BJ (cell line): ENCODE data around the gene ST3GAL3. TPM values are rescaled to one million over a fixed set of nuclear protein-coding genes. Genes with fewer than 3 reads are reported as not detected.
A peak's percentile ranks its signal among the peaks of the same experiment; 100 is the strongest.

Source experiments
- CTCF ChIA-PET: fragments of 350-600 bp; formaldehyde crosslinking; extraction: SDS; loops from one replicate; lab custom pipeline; 2021; ENCODE audit warnings: antibody characterized with exemption, inconsistent platforms; lab: Yijun Ruan, JAX
- POLR2A ChIA-PET: fragments of 300-600 bp; sonication (Branson Sonifier 250); formaldehyde crosslinking; extraction: SDS; loops from one replicate; lab custom pipeline; 2021; ENCODE audit warnings: antibody characterized with exemption; lab: Charles Lee
- DNase-seq: peaks from one replicate; pipeline ENCODE4 v3.0.0-alpha.2; 2011; ENCODE audit warnings: low read depth
- H3K27me3 ChIP-seq: 2 replicates; pipeline ENCODE4 v1.6.0; 2011; ENCODE audit warnings: low read length; ENCODE audit not compliant: control insufficient read depth, insufficient read depth
- H3K36me3 ChIP-seq: 2 replicates; pipeline ENCODE4 v1.5.1; 2011; ENCODE audit warnings: low read length; ENCODE audit not compliant: control insufficient read depth, insufficient read depth
- H3K4me3 ChIP-seq: 2 replicates; pipeline ENCODE4 v1.5.1; 2011; ENCODE audit warnings: low read depth, mild to moderate bottlenecking, control low read depth, low read length
- CTCF ChIP-seq: IDR thresholded peaks from 2 replicates; pipeline ENCODE4 v1.5.1; 2011; ENCODE audit warnings: low read depth, mild to moderate bottlenecking, control low read depth, inconsistent platforms, low read length, moderate library complexity; ENCODE audit not compliant: insufficient read depth
- polyA minus RNA-seq: library from RNA; depleted of rRNA, polyadenylated mRNA; stranded (reverse); fragments of >200 nt; gene quantifications from 2 replicates; pipeline ENCODE4 v1.2.3, GENCODE V29; 2011; rRNA and poly(A)+ RNA removed
- polyA plus RNA-seq: library from polyadenylated mRNA; depleted of rRNA; stranded (reverse); fragments of >200 nt; gene quantifications from 2 replicates; pipeline ENCODE4 v1.2.3, GENCODE V29; 2011; rRNA removed

ST3GAL3 gene, protein sequence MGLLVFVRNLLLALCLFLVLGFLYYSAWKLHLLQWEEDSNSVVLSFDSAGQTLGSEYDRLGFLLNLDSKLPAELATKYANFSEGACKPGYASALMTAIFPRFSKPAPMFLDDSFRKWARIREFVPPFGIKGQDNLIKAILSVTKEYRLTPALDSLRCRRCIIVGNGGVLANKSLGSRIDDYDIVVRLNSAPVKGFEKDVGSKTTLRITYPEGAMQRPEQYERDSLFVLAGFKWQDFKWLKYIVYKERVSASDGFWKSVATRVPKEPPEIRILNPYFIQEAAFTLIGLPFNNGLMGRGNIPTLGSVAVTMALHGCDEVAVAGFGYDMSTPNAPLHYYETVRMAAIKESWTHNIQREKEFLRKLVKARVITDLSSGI
- polyA plus RNA-seq (13.0 and 24.2 TPM in 2 replicates), polyA minus RNA-seq (28.4 and 30.3 TPM in 2 replicates)

DNA sequence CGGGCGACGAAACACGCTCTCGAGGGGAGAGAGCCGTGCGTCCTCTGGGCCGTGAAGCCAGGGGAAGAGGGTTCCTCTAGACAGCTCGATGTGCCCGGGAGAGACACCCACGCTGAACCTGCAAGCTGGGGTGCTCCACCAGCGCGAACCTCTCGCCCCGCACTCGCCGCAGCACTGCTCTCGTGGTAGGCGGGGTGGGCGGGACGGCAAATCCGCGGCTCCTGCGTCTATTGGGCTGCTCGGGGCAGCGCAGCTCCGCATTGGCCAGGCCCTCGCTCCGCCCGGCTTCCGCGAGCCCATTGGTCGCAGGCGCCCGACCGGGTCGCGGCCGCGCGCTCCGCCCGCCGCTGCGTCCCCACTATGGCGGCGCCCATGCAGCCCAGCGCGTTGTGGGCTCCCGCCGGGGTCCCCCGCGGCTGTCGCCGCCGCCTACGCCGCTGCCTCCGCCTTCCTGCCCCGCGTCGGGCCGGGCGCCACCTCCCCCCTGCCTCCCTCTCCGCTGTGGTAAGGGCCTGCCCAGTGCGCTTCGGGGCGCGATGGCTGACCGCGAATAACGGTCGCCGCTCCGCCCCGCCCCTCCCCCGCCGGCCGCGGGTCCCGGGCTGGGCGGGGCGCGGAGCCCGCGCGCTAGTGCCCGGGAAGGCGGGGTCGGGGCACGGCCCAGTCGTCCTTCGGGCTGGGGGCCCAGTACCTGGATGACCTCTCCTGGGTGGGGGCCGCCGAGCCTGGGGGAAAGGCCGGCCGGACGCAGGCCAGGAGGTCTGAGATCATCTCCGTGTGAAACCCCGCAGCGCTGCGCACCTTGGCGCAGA, at the start of gene ST3GAL3:
ST3GAL3 (plus strand) TSS at position 347 of the 812 bp plus-strand sequence. CDS start 28,727 bp downstream, outside the sequence.
- TF ChIP-seq CTCF: no peak
- H3K4me3 ChIP-seq: peak within 1 kb of the TSS; percentile 69
- no peaks in the 10 kb centered on the region for H3K27me3 ChIP-seq
- DNase-seq: peak; percentile 49
- ChIA-PET CTCF (interaction anchor here (0.6 to 0.9 kb wide), 3 partner anchors 8 to 228 kb away, joined by 3 to 4 read pairs (median 4); no protein-coding TSS in a partner anchor), POLR2A (no interaction called here)
- peaks cover 14% of the 10 kb centered on the region for H3K36me3 ChIP-seq

GRCh38 chr1:43659212-43660166, 47.8 kb upstream of the ST3GAL3 start:
- H3K36me3 ChIP-seq: peaks cover 37% of the 10 kb centered on the region
- no peak overlapping the region for H3K4me3 ChIP-seq
- CTCF ChIA-PET: interaction anchor here (0.6 to 0.7 kb wide), 2 partner anchors 117 to 377 kb away, joined by 3 to 4 read pairs; no protein-coding TSS in a partner anchor
- no peak for TF ChIP-seq CTCF
- no peak for DNase-seq
- no peaks in the 10 kb centered on the region for H3K27me3 ChIP-seq
- POLR2A ChIA-PET: no interaction called here

- H3K27me3 ChIP-seq: no peaks in the 10 kb centered on the region
- H3K4me3 ChIP-seq: no peak overlapping the region
- no peak for TF ChIP-seq CTCF
- ChIA-PET POLR2A (no interaction called here), CTCF (interaction anchor here (0.7 kb wide), 1 partner anchor 12 kb away, joined by 7 read pairs; no protein-coding TSS in a partner anchor)
- DNase-seq: no peak
- H3K36me3 ChIP-seq: peaks cover 38% of the 10 kb centered on the region
Observed at GRCh38 chr1:43660355-43660754, 47.0 kb upstream of the ST3GAL3 start.

DNA sequence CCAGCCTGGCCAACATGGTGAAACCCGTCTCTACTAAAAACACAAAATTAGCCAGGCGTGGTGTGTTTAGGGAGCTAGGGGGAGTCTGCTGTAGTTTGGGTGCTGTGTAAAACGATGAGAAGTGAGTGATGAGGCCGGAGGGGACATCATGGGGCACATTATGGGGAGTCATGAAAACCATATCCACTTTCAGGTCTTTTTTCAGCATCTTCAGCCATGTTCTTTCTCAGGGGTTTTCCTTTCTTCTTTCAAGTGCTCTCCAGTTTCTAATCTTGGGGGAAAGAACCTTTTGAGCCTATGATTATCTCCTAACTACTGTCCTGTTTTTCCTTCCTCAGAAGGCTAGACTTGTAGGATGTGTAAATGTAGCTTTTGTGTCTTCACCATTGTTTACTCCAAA, 43.0 kb upstream of the ST3GAL3 start:
- Histone ChIP-seq H3K27me3 (no peaks in the 10 kb centered on the region), H3K4me3 (no peak overlapping the region), H3K36me3 (peaks cover 53% of the 10 kb centered on the region)
- DNase-seq: no peak
- CTCF ChIA-PET: no interaction called here
- POLR2A ChIA-PET: no interaction called here
- TF ChIP-seq CTCF: no peak
